Thoracic aorta (tissue), 2 donors: ENCODE results near the gene ZBTB38. TPM values are rescaled to one million over a fixed set of nuclear protein-coding genes. Genes with fewer than 3 reads are reported as not detected.

Experiments
- ATAC-seq: fragments of 150-250 bp; one replicate; pipeline ENCODE4 v1.8.0; 2017; ENCODE audit warnings: low read depth; ENCODE audit not compliant: insufficient number of reproducible peaks, low FRiP score
- DNase-seq: peaks from one replicate; pipeline ENCODE4 v3.0.0-alpha.2; 2020; ENCODE audit warnings: low spot score
- H3K27ac ChIP-seq, 2 donors: fragments of 200-600 bp; sonication (generic); 1 replicate in 1 of 2; 2 replicates in 1 of 2; pipeline ENCODE4 v1.5.1; 2016; ENCODE audit warnings: mild to moderate bottlenecking in 2 of 2, moderate library complexity in 2 of 2
- H3K27me3 ChIP-seq: fragments of 200-600 bp; sonication (generic); replicated peaks from 2 replicates; pipeline ENCODE4 v1.6.0; 2016; ENCODE audit warnings: mild to moderate bottlenecking; ENCODE audit not compliant: insufficient read depth
- H3K36me3 ChIP-seq: fragments of 200-600 bp; sonication (generic); one replicate; pipeline ENCODE4 v1.5.1; 2016
- H3K4me1 ChIP-seq, 2 donors: fragments of 200-600 bp; sonication (generic); 1 replicate in 1 of 2; 2 replicates in 1 of 2; pipeline versions ENCODE4 v1.5.1 to v1.6.0; 2016; ENCODE audit warnings: low read depth in 2 of 2, mild to moderate bottlenecking in 1 of 2; ENCODE audit not compliant: control insufficient read depth in 1 of 2
- H3K4me3 ChIP-seq: fragments of 200-600 bp; sonication (generic); 2 replicates; pipeline ENCODE4 v1.5.1; 2016; ENCODE audit warnings: mild to moderate bottlenecking
- H3K9me3 ChIP-seq: fragments of 200-600 bp; sonication (generic); 2 replicates; pipeline ENCODE4 v1.5.1; 2016
- total RNA-seq, 2 donors: library from RNA; depleted of rRNA; stranded (reverse); fragments of >200 nt; gene quantifications; one replicate each; pipeline versions ENCODE4 v1.1.0 to v1.2.3, GENCODE V29; 2016
- TF ChIP-seq, protein P1 (sequence below): fragments of 200-600 bp; sonication (generic); IDR thresholded peaks from one replicate; pipeline ENCODE4 v1.5.1; 2019; ENCODE audit warnings: antibody characterized with exemption

ZBTB38 gene
- total RNA-seq, 2 donors from 2014 or later = 169 to 215 TPM

GRCh38 chr3:141326123-141326522, 42.2 kb upstream of the ZBTB38 start:
- Histone ChIP-seq H3K27me3 (no peaks in the 10 kb centered on the region), H3K36me3 (no peaks in the 10 kb centered on the region), H3K9me3 (no peaks in the 10 kb centered on the region), H3K4me1 (peaks cover 0 to 4% of the 10 kb centered on the region in 2 donors), H3K4me3 (no peak overlapping the region), H3K27ac (no peak overlapping the region)
- DNase-seq = no peak
- no peak for ATAC-seq
- TF ChIP-seq, protein P1, sequence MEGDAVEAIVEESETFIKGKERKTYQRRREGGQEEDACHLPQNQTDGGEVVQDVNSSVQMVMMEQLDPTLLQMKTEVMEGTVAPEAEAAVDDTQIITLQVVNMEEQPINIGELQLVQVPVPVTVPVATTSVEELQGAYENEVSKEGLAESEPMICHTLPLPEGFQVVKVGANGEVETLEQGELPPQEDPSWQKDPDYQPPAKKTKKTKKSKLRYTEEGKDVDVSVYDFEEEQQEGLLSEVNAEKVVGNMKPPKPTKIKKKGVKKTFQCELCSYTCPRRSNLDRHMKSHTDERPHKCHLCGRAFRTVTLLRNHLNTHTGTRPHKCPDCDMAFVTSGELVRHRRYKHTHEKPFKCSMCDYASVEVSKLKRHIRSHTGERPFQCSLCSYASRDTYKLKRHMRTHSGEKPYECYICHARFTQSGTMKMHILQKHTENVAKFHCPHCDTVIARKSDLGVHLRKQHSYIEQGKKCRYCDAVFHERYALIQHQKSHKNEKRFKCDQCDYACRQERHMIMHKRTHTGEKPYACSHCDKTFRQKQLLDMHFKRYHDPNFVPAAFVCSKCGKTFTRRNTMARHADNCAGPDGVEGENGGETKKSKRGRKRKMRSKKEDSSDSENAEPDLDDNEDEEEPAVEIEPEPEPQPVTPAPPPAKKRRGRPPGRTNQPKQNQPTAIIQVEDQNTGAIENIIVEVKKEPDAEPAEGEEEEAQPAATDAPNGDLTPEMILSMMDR = no peak

DNA sequence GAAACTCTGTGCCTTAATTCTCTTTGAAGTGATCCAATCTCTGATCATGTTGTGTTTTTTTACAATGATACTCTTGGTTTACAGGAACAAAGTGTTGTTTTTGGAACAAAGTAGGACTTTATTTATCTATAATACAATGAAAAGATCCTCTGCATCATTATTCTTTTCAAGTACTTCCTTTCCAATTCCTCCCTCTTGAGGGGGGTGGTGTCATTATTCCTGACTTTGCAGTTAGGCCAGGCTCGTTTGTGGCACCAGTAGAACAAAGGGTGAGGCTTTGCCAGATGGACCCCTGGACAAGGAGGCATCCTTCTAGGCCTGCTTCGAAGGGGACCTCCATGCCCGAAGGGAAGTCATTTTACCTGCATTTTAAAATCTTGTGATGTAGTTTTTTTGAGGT, 41.7 kb upstream of the ZBTB38 start:
- Histone ChIP-seq H3K4me3 (no peak overlapping the region), H3K27me3 (no peaks in the 10 kb centered on the region), H3K36me3 (no peaks in the 10 kb centered on the region), H3K4me1 (peaks cover 0 to 6% of the 10 kb centered on the region in 2 donors), H3K27ac (no peak overlapping the region), H3K9me3 (no peaks in the 10 kb centered on the region)
- TF ChIP-seq, protein P1 = no peak
- no peak for DNase-seq
- ATAC-seq = no peak

DNA sequence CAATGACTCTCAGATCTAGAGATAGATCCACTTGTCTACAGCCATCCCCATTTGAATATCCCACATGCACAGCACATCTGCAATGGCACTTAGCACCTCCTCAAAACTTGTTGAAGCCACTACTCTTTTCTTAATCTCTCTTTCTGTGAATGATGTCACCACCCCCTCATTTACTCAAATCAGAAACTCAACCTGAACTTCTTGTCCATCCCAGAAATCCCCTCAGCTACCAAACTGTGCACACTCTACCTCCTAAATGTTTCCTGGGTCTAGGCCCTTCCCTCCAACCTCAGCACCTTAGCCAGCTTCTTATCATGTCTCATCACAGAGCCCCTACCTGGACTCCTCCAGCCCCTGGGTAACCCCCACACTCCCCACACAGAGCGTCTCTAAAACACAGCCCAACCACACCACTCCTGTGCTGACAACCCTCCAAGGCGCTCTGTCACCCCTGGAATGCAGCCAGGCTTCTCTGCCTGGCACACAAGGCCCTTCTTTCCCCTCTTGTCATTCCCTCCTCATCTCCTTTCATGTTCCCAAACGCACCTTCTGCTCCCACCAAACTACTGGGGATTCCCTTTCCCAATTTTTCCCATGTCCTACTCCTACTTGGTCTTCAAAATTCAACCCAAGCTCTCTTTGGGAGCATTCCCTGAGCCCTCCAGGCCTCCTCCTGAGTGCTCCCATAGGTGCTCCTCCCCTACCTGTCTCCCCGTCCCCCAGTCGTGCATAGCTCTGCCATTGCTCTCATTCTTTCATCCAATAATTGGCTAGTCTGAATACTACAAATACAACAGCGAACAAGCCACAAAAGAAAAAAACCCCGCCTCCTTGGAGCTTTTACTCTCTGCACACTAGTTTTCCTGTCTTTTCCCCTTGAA, 39.8 kb upstream of the ZBTB38 start:
- DNase-seq = no peak
- peaks cover 0 to 6% of the 10 kb centered on the region in 2 donors for H3K4me1 ChIP-seq
- H3K4me3 ChIP-seq = no peak overlapping the region
- no peak overlapping the region for H3K27ac ChIP-seq
- ATAC-seq = no peak
- no peaks in the 10 kb centered on the region for H3K9me3 ChIP-seq
- H3K36me3 ChIP-seq = no peaks in the 10 kb centered on the region
- TF ChIP-seq, protein P1 = no peak
- no peaks in the 10 kb centered on the region for H3K27me3 ChIP-seq

DNA sequence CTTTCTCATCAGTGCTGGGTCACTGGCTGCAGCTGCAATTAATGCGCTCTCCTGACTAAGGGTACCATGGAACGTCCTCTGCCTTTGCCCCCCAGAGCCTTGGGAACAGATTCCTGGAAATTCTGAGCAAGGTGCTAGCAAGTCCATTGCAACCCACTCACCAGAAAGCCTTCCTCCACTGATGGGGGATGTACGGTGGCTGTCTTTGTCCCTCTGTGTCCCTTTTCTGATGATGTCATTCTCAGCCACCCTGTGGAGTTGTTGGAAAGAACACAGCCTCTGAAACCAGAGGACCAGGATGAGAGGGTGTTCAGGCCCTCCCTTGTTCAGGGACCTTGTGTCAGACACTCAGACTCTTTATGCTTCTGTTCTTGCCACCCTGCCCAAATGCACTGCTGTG, 38.1 kb upstream of the ZBTB38 start:
- H3K4me3 ChIP-seq = no peak overlapping the region
- H3K36me3 ChIP-seq = no peaks in the 10 kb centered on the region
- TF ChIP-seq, protein P1 = no peak
- H3K27me3 ChIP-seq = no peaks in the 10 kb centered on the region
- H3K9me3 ChIP-seq = no peaks in the 10 kb centered on the region
- ATAC-seq (no peak), DNase-seq (no peak)
- H3K27ac ChIP-seq = no peak overlapping the region
- H3K4me1 ChIP-seq = peaks cover 0 to 6% of the 10 kb centered on the region in 2 donors

DNA sequence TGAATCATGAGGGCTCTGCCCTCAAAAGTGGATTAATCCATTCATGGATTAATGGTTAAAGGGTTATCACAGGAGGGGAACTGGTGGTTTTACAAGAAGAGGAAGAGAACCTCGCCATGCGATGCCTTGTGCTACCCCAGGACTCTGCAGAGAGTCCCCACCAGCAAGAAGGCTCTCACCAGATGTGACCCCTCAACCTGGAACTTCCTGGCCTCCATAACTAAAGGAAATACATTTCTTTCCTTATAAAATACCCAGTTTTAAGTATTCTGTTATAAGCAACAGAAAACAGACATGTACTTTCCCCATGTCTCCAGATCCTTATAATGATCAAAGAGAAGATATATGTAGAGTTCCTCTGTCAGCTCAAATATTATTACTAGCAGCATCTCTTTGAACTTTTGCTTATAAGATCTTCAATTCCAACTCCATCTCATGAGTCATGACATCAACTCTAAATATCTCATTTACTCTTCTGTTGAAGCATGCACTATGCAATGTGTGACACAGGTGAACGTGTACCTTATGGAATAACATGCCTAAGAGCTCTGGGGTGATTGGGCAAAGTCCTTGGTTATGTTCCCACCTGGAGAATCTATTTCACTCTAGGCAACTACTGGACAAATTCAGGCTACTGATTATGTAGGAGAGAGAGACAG, 37.5 kb upstream of the ZBTB38 start:
- ATAC-seq (no peak), DNase-seq (no peak)
- Histone ChIP-seq H3K9me3 (no peaks in the 10 kb centered on the region), H3K4me3 (no peak overlapping the region), H3K4me1 (peaks cover 0 to 6% of the 10 kb centered on the region in 2 donors), H3K27ac (no peak overlapping the region), H3K36me3 (no peaks in the 10 kb centered on the region), H3K27me3 (no peaks in the 10 kb centered on the region)
- TF ChIP-seq, protein P1 = no peak
